C4-2B (cell line): ENCODE measurements around the gene FITM2.
"Not testable (repeated sequence)": the region's sequence is repeated elsewhere in the genome, so short reads cannot be mapped to it uniquely, and the experiment has no call there.

Source experiments
- H3K27ac ChIP-seq: fragments of 450-650 bp; 2 replicates; pipeline ENCODE4 v1.5.1; 2017
- ZFX ChIP-seq: fragments of 450-650 bp; IDR thresholded peaks from 2 replicates; pipeline ENCODE4 v1.6.1; 2017
- TF ChIP-seq, protein P1 (sequence below): fragments of 450-650 bp; conservative IDR thresholded peaks from 2 replicates; pipeline ENCODE4 v1.5.1; 2017; ENCODE audit warnings: mild to moderate bottlenecking

FITM2 gene

DNA sequence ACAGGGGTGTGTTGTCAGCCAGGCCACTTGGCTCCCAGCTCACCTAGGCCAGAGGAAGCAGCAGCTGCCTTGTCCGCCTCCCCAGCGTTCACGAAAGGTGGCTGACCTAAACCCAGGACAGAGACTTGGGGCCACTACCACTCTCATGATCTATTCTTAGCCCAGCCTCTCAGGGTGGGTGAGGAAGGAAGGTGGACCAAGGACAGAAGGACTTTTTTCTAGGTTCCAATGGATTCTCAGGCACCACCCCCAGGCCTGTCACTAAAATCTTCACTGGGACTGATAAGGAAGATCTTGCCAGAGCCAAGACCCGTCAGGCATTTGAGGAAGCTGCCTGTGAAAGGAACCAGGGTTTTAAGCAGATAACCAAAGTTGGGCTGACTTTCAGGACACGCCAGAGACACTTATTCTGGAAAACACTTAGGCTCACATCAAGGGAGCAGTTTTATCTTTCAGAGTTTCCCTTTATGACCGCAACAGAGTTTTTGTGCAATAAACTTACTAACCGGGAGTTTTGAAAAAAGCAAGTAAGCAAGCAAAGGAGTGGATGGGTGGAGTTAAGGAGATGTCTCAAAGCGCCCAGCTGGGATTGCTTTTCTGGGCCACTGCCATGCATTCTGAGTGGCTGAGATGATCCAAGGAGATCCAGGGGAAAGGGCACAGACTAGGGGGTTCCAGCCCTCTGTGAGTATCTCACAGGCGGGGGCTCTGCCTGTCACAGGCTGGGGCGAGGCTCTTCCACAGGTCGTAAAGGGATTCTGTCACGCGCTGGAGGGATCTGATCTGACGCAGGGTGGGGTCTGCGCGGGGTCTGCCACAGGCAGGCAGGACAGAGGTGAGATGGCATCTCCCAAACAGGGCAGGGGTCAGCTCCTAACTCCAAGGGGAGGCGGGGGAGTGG, 989 bp downstream of the FITM2 start:
- no peak for TF ChIP-seq ZFX
- TF ChIP-seq, protein P1, sequence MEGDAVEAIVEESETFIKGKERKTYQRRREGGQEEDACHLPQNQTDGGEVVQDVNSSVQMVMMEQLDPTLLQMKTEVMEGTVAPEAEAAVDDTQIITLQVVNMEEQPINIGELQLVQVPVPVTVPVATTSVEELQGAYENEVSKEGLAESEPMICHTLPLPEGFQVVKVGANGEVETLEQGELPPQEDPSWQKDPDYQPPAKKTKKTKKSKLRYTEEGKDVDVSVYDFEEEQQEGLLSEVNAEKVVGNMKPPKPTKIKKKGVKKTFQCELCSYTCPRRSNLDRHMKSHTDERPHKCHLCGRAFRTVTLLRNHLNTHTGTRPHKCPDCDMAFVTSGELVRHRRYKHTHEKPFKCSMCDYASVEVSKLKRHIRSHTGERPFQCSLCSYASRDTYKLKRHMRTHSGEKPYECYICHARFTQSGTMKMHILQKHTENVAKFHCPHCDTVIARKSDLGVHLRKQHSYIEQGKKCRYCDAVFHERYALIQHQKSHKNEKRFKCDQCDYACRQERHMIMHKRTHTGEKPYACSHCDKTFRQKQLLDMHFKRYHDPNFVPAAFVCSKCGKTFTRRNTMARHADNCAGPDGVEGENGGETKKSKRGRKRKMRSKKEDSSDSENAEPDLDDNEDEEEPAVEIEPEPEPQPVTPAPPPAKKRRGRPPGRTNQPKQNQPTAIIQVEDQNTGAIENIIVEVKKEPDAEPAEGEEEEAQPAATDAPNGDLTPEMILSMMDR = no peak
- peak overlapping the region; percentile 91 for H3K27ac ChIP-seq

DNA sequence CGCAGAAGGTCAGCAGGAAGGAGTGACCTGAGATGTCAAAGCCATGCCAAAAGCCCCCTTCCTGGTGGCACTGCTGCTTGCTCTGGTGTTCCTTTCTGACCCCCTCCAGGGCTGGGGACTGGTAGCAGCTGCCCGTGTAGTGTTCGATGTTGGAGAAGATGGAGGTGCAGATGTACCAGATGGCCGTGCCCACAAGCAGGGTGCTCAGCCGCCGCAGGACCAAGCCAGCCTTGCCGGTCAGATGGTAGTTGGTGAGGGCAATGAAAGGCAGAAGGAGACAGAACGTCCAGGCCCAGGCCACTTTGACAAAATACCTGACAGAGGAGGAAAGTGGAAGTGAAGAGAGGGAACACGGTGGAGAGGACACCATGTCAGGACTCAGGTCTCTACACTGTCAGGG, 4.1 kb downstream of the FITM2 start:
- no peak overlapping the region for H3K27ac ChIP-seq
- TF ChIP-seq, protein P1 = no peak
- no peak for TF ChIP-seq ZFX

DNA sequence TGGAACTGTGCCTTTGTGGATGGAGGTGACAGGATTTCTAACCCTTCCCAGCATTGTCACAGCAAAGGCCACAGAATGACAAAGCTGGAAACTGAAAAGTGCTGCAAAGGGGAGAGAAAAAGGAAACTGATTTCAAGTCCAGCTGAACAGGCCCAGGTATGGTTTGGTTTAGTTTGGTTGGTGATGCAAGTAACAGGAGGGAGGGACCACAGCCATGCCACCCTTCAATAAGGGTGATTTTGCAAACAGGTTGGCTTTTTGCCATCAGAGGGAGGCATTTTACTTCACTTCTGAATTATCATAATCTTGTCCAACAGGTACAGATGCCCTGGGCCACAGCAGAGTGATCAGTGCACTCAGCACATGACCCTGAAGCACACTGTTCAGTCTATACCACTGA, 6.6 kb downstream of the FITM2 start:
- no peak overlapping the region for H3K27ac ChIP-seq
- TF ChIP-seq ZFX = no peak
- TF ChIP-seq, protein P1 = no peak

DNA sequence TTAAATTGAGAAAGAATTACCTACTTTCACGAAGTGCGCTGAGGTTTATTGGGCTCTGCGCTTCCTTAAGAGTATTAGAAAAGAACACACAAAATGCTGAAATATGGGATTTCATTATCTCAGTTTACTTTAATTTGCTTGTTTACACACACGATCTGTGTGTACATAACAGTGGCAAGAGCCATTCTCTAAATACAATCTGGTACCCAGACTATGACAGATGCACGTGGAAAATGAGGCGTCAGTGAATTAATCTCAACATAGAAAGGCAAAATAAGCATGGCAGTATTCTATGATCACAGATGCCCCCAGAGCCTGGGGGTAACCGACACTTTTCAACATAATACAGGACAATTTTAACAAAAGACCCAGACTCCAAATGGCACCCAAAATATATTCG, 8.3 kb downstream of the FITM2 start:
- peak overlapping the region; percentile 67; the same call in 1 of the 2 replicates for H3K27ac ChIP-seq
- TF ChIP-seq ZFX = no peak
- TF ChIP-seq, protein P1 = no peak

DNA sequence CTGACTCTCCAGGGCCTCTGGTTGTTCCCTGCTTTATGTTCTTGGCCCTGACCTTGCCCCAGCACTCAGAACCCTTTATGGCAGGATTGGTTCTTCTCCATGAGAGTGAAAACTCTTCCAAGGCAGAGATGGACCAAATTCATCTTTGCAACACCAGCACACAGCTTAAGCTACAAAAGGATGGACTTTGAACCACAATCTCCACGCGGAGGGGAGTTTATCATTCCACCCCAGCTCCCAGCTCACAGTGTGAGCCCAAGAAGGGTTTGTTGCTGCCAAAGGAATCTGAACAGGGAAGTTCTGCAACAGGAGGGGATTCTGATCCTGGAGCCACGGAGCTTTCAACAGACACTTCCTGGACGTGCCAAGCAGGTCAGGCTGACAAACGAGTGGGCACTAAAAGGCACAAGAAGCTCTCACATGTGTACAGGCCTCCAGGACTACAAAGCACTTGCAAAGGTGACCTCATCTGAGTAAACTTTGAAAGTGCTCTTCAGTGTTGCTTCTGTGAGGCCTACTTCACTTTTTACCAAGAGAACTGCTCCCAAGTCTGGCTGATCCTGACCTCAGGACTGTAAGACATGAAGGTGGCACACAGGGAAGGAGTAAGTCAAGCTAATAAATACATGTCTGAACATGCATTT, 8.9 kb downstream of the FITM2 start:
- H3K27ac ChIP-seq = peak overlapping the region; percentile 67; the same call in 1 of the 2 replicates
- TF ChIP-seq ZFX = no peak; the same call in 1 of the 2 replicates

DNA sequence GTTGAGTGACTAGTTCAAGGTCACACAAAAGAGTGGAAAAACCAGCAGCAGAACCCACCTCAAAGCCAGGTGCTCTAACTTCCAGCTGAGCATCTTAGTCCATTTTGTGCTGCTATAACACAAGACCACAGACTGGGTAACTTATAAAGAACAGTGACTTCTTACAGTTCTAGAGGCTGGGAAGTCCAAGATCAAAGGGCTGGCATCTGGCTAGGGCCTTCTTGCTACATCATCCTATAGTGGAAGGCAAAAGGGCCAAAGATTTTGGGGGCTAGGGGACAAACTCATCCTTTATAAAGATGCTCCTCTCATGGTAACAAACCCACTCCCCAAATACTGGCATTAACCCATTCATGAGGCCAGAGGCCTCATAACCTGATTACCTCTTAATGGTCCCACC, 9.7 kb downstream of the FITM2 start:
- TF ChIP-seq, protein P1 = no peak
- no peak for TF ChIP-seq ZFX
- peak overlapping the region; percentile 67; the same call in 1 of the 2 replicates for H3K27ac ChIP-seq

DNA sequence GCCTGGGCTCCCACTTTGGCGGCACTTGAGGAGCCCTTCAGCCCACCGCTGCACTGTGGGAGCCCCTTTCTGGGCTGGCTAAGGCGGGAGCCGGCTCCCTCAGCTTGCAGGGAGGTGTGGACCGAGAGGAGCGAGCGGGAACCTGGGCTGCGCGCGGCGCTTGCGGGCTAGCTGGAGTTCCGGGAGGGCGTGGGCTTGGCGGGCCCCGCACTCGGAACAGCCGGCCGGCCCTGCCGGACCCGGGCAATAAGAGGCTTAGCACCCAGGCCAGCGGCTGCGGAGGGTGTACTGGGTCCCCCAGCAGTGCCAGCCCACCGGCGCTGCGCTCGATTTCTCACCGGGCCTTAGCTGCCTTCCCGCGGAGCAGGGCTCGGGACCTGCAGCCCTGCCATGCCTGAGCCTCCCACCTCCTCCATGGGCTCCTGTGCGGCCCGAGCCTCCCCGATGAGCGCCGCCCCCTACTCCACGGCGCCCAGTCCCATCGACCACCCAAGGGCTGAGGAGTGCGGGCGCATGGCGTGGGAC, 11.9 kb downstream of the FITM2 start:
- H3K27ac ChIP-seq = not testable (repeated sequence)

DNA sequence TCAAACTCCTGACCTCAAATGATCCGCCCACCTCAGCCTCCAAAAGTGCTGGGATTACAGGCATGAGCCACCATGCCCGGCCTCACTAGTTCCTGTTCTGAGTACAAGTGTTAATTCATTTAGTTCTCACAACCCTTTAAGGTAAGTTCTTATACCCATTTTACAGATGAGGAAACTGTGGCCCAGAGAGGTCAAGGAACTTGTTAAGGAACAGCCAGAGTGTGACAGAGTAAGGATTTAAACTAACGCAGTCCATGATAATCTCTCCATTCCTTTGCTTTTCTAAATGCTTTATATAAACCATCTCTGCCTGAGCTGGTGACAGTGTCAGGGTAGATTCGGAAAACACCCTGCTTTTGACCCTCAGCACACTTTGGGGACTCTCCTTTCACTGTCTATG, 13.3 kb downstream of the FITM2 start:
- TF ChIP-seq, protein P1 = no peak
- no peak for TF ChIP-seq ZFX
- H3K27ac ChIP-seq = no peak overlapping the region
